HG03571 (cell line): Measurements from ENCODE around the gene GPS1.

Source experiments
- ATAC-seq: cut with Tn5 transposase; IDR thresholded peaks from one replicate; pipeline ENCODE4 v1.9.1; 2021; ENCODE audit not compliant: unreplicated experiment

Gene GPS1

GRCh38 chr17:82076018-82076784 lies 24.5 kb downstream of the GPS1 start:
- no peak for ATAC-seq

- no peak for ATAC-seq
Measured at GRCh38 chr17:82076785-82077591, 25.3 kb downstream of the GPS1 start.

- ATAC-seq, result no peak
Measured at GRCh38 chr17:82077617-82078358, 26.1 kb downstream of the GPS1 start.

GRCh38 chr17:82078433-82078832 lies 26.7 kb downstream of the GPS1 start:
- no peak for ATAC-seq

- no peak for ATAC-seq
Measured at GRCh38 chr17:82079001-82079677, 27.4 kb downstream of the GPS1 start.

GRCh38 chr17:82080048-82080788 lies 28.5 kb downstream of the GPS1 start:
- no peak for ATAC-seq

GRCh38 chr17:82080789-82081464 lies 29.2 kb downstream of the GPS1 start:
- ATAC-seq, result no peak

GRCh38 chr17:82081546-82081945 lies 29.8 kb downstream of the GPS1 start:
- ATAC-seq, result no peak

- no peak for ATAC-seq
Measured at GRCh38 chr17:82081966-82082365, 30.3 kb downstream of the GPS1 start.

GRCh38 chr17:82082456-82082855 lies 30.8 kb downstream of the GPS1 start:
- ATAC-seq, result no peak

- no peak for ATAC-seq
Measured at GRCh38 chr17:82083009-82083408, 31.3 kb downstream of the GPS1 start.

GRCh38 chr17:82083533-82084359 lies 32.0 kb downstream of the GPS1 start:
- no peak for ATAC-seq

- ATAC-seq, result no peak
Measured at GRCh38 chr17:82084373-82085030, 32.8 kb downstream of the GPS1 start.

- no peak for ATAC-seq
Measured at GRCh38 chr17:82085031-82085861, 33.5 kb downstream of the GPS1 start.

GRCh38 chr17:82085931-82086764 lies 34.5 kb downstream of the GPS1 start:
- no peak for ATAC-seq
